Measurements from ENCODE around the gene HIC1.
"Not testable (repeated sequence)": the region's sequence is repeated elsewhere in the genome, so short reads cannot be mapped to it uniquely, and the experiment has no call there.

HIC1 gene, protein sequence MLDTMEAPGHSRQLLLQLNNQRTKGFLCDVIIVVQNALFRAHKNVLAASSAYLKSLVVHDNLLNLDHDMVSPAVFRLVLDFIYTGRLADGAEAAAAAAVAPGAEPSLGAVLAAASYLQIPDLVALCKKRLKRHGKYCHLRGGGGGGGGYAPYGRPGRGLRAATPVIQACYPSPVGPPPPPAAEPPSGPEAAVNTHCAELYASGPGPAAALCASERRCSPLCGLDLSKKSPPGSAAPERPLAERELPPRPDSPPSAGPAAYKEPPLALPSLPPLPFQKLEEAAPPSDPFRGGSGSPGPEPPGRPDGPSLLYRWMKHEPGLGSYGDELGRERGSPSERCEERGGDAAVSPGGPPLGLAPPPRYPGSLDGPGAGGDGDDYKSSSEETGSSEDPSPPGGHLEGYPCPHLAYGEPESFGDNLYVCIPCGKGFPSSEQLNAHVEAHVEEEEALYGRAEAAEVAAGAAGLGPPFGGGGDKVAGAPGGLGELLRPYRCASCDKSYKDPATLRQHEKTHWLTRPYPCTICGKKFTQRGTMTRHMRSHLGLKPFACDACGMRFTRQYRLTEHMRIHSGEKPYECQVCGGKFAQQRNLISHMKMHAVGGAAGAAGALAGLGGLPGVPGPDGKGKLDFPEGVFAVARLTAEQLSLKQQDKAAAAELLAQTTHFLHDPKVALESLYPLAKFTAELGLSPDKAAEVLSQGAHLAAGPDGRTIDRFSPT

DNA sequence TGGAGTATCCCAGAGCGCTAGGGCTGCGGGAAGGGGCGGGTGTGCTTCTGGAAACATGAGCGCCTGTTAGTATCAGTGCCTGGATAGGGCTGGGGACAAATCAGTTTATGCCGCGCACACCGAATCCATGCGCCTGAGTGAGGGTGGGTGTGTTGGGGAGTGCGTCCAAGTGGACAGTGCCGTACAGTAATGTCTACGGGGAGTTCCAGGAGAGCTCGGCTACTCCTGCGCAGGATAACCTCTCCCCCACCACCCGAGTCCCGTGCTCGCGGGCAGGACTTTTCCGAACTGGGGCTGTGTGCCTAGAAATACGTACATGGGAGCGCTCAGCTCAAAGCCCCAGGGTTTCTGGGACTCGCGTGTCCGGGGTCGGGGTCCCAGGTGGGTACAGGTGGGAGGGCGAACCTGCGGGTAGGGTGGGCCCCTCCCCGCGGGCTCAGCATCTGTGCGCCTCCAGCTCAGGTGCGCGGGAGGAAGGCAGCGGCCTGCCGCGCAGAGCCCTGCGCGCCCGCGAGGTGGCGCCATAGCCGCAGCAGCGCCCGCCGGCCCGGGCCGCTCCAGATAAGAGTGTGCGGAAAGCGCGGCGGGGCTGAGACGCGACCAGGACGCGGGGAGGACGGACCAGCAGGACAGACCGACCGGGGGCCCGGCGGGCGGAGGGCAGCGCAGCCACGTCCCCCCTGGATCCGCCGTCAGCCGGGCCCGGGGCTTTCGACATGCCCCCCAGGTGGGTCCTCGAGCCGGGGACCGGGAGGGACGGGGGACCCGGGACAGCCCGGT, at the start of gene HIC1:
TSS of gene HIC1 (plus strand) at position 592 of the 780 bp plus-strand sequence. CDS start 1,588 bp downstream, outside the sequence.
- Mint-ChIP-seq H3K4me3 (peak within 1 kb of the TSS; percentile 49), H3K27ac (no peak within 1 kb of the TSS), H3K4me1 (ENCODE audit: low read depth) (peaks cover 41% of the 10 kb centered on the region), H3K36me3 (ENCODE audit: low read depth) (no peaks in the 10 kb centered on the region), H3K9me3 (no peaks in the 10 kb centered on the region), H3K27me3 (peaks cover 52% of the 10 kb centered on the region)
- intact Hi-C loops (cut with micrococcal nuclease): loop anchor here (1.0 to 5.0 kb wide), 2 partner anchors 103 to 190 kb away; no protein-coding TSS in a partner anchor

DNA sequence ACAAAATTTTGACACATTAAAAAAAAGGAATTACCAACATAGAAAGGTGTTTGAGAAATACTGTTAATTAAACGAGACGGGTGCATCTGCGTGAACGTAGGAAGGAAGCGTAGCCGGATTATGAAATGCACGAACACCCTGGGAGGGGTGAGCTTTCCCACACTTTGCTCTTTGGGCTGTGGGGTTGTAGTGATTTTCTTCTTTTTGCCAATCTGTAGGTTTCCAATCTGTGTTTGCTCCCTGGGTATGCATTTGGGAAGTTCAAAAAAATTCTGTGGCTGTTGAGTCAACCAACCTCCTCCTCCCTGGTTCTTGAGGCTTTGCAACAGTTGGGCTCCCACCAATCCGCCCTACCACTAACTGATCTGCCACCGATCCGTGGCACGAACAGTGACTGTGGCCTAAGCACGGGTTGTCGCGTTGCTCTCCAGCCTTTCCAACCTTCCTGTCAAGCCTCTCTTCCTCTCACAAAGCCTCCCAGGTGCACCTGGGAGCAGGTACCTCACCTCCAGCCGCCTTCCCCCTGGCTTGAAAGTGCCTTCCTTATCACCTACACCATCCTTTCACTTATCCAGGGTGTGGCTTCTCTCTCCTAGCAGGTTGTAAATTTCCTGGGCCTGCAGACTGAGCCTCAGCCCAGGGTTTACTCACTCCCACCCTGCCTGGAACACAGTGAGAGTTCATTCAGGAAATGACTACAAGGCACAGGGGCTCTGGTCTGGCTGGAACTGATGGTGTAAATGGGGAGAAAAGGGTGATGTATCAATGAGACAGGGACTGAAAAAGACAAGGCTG, 46.4 kb upstream of the HIC1 start:
- H3K27ac Mint-ChIP-seq: no peak overlapping the region
- intact Hi-C loops (cut with micrococcal nuclease): no loop called here
- H3K27me3 Mint-ChIP-seq: peaks cover 24% of the 10 kb centered on the region
- no peaks in the 10 kb centered on the region for H3K9me3 Mint-ChIP-seq
- H3K36me3 Mint-ChIP-seq (ENCODE audit: low read depth): no peaks in the 10 kb centered on the region
- H3K4me3 Mint-ChIP-seq: no peak overlapping the region
- no peaks in the 10 kb centered on the region for H3K4me1 Mint-ChIP-seq (ENCODE audit: low read depth)

DNA sequence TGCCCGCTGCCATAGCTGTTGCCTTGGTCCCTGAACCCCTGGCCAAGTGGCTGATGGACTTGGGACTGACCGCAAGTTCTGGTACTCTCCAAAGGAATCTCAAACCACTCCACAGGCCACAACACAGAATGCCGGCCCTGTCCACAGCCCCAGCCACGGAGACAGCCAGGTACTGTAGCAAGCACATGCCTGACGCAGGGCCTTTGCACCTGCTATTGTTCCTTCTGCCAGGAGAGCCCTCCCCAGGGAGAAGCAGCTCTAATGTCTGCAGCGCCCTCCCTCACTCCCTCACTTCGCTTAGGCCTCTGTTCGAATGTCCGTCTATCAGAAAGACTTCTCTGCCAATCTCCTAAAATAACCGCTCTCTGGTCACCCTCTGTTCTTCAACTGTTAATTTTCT, 45.2 kb upstream of the HIC1 start:
- Mint-ChIP-seq H3K4me1 (ENCODE audit: low read depth) (no peaks in the 10 kb centered on the region), H3K9me3 (no peaks in the 10 kb centered on the region), H3K27me3 (peaks cover 27% of the 10 kb centered on the region), H3K36me3 (ENCODE audit: low read depth) (no peaks in the 10 kb centered on the region), H3K27ac (no peak overlapping the region), H3K4me3 (no peak overlapping the region)
- intact Hi-C loops (cut with micrococcal nuclease): no loop called here

DNA sequence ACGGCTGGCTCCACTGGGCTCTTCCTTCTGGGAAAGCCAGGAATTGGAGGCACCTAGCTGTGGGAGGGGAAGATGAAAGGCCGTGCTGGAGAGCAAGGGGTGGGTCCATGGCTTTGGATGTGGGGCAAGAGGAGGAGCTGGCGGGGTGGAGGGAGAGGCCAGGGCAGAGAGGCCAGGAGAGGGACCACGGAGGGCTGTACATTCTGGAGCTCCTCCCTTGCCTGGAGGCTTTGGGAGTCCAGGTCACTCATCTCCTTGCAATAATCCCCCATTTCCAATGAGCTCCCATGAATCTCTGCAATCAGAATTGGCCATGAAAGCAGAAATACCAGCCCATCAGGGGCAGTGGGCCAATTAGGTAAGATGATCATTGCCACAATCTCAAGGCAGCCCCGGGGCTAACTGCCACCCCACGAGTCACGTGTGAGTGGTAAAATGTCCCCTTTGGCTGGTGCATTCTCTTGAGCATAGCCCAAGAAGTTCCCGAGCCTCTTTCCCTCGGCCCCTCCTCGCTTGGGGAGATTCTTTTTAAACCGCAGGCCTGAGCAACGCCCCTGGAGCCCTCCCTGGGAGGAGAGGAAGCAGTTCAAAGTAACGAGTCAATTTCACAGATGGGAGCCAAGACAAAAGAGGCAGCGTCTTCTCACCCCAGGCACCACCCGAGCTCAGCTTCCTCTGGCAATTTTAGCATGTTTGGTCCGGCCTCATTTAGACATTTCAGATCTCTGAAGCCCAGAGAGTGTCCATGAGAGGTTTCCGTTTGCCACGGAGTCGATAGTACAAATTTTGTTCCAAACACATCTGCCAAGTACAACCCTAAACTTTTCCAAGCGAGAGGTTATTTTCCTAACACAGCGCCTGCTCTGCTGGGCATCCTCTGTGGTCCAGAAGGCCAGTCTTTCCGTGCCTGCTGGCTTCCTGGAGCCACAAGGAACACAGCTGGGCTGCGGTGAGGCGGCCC, 43.2 kb upstream of the HIC1 start:
- peaks cover 35% of the 10 kb centered on the region for H3K27me3 Mint-ChIP-seq
- no peaks in the 10 kb centered on the region for H3K9me3 Mint-ChIP-seq
- H3K36me3 Mint-ChIP-seq (ENCODE audit: low read depth): no peaks in the 10 kb centered on the region
- intact Hi-C loops (cut with micrococcal nuclease): no loop called here
- no peaks in the 10 kb centered on the region for H3K4me1 Mint-ChIP-seq (ENCODE audit: low read depth)
- H3K27ac Mint-ChIP-seq: no peak overlapping the region
- H3K4me3 Mint-ChIP-seq: no peak overlapping the region

DNA sequence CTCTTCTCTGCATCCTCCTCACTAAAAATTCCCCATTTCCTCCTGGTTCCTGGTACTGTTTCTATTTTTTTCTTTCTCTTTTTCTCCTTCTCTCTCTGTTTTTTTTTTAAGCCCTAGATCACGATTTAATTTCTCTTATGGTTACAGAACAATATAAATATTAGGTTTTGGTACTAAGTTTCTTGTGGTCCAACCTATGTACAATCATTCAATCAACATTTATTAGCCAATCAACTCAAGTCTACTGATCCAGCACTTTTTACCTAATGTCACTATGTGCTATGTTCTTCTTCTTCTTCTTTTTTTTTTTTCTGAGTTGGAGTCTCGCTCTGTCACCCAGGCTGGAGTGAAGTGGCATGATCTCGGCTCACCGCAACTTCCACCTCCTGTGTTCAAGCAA, 42.4 kb upstream of the HIC1 start:
- H3K27me3 Mint-ChIP-seq: peaks cover 32% of the 10 kb centered on the region
- H3K4me3 Mint-ChIP-seq: no peak overlapping the region

DNA sequence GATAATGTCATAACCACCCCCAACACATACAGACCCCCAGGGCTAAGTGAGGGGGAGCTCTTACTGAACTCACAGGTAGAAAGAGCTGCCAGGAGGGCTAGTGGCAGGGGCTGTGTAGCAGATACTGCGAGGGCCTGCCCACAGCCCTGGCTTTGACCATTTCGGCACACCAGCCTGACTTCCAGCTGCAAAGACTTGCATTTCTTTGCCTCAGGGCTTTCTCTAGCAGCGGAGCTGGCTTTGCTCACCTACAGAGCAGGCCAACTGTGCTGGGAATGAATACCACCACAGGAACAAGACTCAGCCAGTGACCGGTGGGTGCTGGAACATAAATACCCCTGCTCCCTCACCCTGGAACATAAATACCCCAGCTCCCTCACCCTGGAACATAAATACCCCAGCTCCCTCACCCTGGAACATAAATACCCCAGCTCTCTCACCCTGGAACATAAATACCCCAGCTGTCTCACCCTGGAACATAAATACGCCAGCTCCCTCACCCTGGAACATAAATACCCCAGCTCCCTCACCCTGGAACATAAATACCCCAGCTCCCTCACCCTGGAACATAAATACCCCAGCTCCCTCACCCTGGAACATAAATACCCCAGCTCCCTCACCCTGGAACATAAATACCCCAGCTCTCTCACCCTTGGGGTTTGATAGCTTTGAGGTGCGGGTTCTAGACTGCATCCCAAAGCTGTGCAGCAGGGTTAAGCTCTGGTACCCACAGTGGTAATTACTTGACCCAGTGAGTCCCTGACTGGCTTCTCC, 41.5 kb upstream of the HIC1 start:
- H3K9me3 Mint-ChIP-seq; intact Hi-C loops (cut with micrococcal nuclease); H3K4me1 Mint-ChIP-seq (ENCODE audit: low read depth); H3K4me3 Mint-ChIP-seq; H3K36me3 Mint-ChIP-seq (ENCODE audit: low read depth); H3K27ac Mint-ChIP-seq: not testable (repeated sequence)
- peaks cover 41% of the 10 kb centered on the region for H3K27me3 Mint-ChIP-seq

More for the DNA sequence above, 42.4 kb upstream of the HIC1 start:
- H3K36me3 Mint-ChIP-seq (ENCODE audit: low read depth): no peaks in the 10 kb centered on the region
- no peak overlapping the region for H3K27ac Mint-ChIP-seq
- no peaks in the 10 kb centered on the region for H3K4me1 Mint-ChIP-seq (ENCODE audit: low read depth)
- intact Hi-C loops (cut with micrococcal nuclease): no loop called here
- H3K9me3 Mint-ChIP-seq: no peaks in the 10 kb centered on the region

DNA sequence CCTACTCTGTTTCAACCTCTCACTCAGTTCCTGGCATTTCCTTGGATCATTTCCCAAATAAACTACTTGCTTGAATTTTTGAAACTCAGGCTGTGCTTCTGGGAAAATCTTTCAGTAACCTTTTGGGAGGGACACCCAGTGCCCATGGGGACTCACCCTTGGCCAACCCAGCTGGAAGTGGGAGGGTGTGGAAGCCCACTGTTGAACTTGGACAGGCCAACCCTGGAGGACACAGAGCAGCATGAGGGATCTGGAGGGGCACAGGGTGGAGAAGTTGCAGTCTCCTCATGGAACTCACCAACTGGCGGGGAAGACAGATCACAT, 40.9 kb upstream of the HIC1 start:
- Mint-ChIP-seq H3K27ac (no peak overlapping the region), H3K9me3 (no peaks in the 10 kb centered on the region), H3K36me3 (ENCODE audit: low read depth) (no peaks in the 10 kb centered on the region), H3K4me3 (no peak overlapping the region), H3K27me3 (peaks cover 42% of the 10 kb centered on the region), H3K4me1 (ENCODE audit: low read depth) (no peaks in the 10 kb centered on the region)
- intact Hi-C loops (cut with micrococcal nuclease): no loop called here

DNA sequence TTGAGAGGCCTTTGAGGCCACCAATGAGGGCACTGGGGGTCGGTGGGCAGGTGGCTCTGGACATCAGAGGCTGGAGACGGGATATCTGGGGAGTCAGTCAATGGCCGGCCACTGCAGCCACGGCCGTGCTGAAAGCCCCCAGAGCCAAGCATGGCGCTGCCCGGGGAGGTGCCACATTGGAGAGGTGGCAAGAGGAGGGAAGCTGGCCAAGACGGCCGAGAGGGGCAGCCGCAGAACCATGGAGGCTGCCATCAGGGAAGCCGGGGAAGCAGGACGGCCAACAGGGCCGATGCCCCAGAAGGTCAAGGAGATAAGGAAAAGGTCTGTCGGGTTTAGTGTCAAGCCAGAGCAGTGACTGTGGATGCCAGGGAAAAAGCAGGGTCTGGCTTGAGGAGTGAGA, 39.6 kb upstream of the HIC1 start:
- H3K27ac Mint-ChIP-seq: no peak overlapping the region
- peaks cover 55% of the 10 kb centered on the region for H3K27me3 Mint-ChIP-seq
- H3K4me1 Mint-ChIP-seq (ENCODE audit: low read depth): no peaks in the 10 kb centered on the region
- H3K4me3 Mint-ChIP-seq: no peak overlapping the region
- no peaks in the 10 kb centered on the region for H3K9me3 Mint-ChIP-seq
- no peaks in the 10 kb centered on the region for H3K36me3 Mint-ChIP-seq (ENCODE audit: low read depth)
- intact Hi-C loops (cut with micrococcal nuclease): no loop called here

DNA sequence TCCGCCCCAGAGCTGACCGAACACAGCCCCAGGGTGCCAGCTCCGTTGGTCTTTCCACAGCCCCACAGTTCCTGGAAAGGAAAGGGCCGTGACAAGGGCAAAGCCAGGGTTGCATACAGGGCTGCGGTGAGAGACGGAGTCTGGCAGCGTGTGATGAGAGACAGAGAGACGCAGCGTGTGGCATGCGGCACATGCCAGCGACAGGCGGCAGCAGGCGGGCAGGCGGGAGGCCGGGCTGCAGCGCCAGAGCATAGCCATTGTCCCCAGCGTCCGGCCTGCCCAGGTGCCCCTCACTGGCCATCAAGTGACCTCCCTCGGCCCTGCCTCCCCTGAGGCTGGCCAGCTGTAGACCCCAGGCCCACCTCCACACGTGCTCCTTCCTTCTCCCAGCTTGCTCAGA, 38.4 kb upstream of the HIC1 start:
- Mint-ChIP-seq H3K4me1 (ENCODE audit: low read depth) (no peaks in the 10 kb centered on the region), H3K27ac (no peak overlapping the region), H3K27me3 (peaks cover 62% of the 10 kb centered on the region), H3K36me3 (ENCODE audit: low read depth) (no peaks in the 10 kb centered on the region), H3K9me3 (no peaks in the 10 kb centered on the region), H3K4me3 (no peak overlapping the region)
- intact Hi-C loops (cut with micrococcal nuclease): no loop called here

DNA sequence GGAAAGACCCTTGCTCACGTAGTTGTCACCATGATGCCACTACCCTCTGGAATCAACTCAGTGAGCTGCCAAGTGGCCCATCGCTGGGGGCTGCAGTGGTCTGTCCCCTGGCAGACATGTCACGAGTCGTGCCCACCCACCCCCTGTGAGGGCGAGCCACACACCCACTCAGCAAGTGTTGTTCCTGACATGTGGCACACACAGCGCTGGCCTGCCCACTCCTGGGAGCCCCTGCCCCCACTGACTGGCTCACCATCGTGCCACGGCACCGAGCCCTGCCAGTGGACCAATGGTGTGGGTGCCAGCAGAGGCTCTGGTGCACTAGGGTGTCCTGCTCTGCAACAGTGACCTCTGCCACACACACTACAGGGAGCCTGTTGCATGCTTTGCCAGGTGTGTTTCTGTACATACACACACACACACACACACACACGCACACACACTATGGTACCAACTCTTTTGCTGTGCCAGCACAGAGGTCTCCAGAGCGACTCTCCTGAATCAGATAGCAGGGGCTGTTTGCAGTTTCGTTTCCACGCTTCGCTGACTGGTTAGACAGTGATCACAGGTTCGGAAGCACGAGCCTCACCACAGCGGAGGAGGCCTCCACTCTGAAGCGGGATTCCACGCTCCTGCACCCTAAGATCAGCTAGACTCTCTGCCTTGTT, 37.5 kb upstream of the HIC1 start:
- no peak overlapping the region for H3K4me3 Mint-ChIP-seq
- no peak overlapping the region for H3K27ac Mint-ChIP-seq
- peaks cover 64% of the 10 kb centered on the region for H3K27me3 Mint-ChIP-seq
- no peaks in the 10 kb centered on the region for H3K9me3 Mint-ChIP-seq
- intact Hi-C loops (cut with micrococcal nuclease): no loop called here
- no peaks in the 10 kb centered on the region for H3K36me3 Mint-ChIP-seq (ENCODE audit: low read depth)
- no peaks in the 10 kb centered on the region for H3K4me1 Mint-ChIP-seq (ENCODE audit: low read depth)

DNA sequence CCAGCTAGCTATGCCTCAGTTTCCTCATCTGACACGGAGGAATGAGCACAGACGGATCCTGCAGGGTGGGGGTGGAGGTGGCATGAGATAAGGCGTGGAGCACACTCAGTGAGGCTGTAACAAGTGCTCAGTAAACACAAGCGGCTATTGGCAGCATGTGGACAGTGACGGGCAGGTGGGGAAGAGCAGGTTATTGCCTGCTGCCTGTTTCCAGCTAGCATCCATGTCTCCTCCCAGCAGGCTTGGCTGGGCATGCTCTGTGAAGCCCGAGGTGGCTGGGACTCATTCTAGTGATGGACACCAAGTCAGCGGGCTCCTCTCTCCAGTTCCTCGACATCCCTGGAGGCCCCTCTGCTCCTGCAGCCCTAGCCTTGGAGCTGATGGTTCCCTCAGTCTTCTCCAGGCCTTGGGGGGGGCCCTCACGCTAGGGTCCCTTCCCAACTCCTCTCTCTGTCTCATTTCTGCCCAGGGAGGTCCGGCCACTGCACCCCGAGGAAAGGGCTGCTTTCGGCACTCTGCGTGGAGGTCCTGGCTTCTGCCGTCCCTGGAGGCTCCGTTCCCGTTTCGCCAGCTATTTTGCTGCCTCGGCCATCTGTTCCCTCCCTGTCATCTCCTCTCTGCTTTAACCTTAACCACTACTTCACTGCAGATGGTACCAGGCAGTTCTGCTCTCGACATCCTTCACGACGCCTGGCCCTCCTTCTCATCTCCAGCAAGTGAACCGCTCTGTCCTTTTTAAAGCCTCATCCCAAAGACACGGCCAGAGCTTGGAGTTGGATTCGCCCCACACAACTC, 36.0 kb upstream of the HIC1 start:
- Mint-ChIP-seq H3K27ac (no peak overlapping the region), H3K9me3 (no peaks in the 10 kb centered on the region), H3K36me3 (ENCODE audit: low read depth) (no peaks in the 10 kb centered on the region), H3K27me3 (peaks cover 70% of the 10 kb centered on the region), H3K4me1 (ENCODE audit: low read depth) (peaks cover 11% of the 10 kb centered on the region), H3K4me3 (no peak overlapping the region)
- intact Hi-C loops (cut with micrococcal nuclease): no loop called here

All from dendritic cell treated with granulocyte-macrophage colony-stimulating factor and Interleukin-4, amounts not matched to agents 40 ng/mL and 50 ng/mL, for 4 days (primary cell).